SK-N-SH (cell line): ENCODE data around the gene TMOD2. TPM values are rescaled to one million over a fixed set of nuclear protein-coding genes. Genes with fewer than 3 reads are reported as not detected.

Experiments used
- CTCF ChIA-PET: fragments of 300-600, 350-600 bp; formaldehyde crosslinking; extraction: SDS; loops from one replicate; lab custom pipeline; 2021; lab: Yijun Ruan, JAX
- POLR2A ChIA-PET: fragments of 350-600 bp; sonication (Branson Sonifier 250); formaldehyde crosslinking; extraction: SDS; loops from one replicate; lab custom pipeline; 2020; ENCODE audit warnings: antibody characterized with exemption, inconsistent platforms; lab: Yijun Ruan, JAX
- DNase-seq: peaks from one replicate; pipeline ENCODE4 v3.0.0; 2012
- H2AFZ ChIP-seq: fragments of 200-600 bp; sonication (generic); 2 replicates; pipeline ENCODE4 v1.8.1; 2016; ENCODE audit warnings: antibody characterized with exemption, mild to moderate bottlenecking, low read depth
- H3F3A ChIP-seq: fragments of 200-600 bp; sonication (generic); replicated peaks from 2 replicates; pipeline ENCODE3; 2016; ENCODE audit warnings: antibody characterized with exemption, mild to moderate bottlenecking; ENCODE audit not compliant: insufficient read depth
- H3K27ac ChIP-seq, 2 experiments: fragments of 200-500 bp in 1 of 2; fragments of 200-600 bp in 1 of 2; sonication (Bioruptor generic) in 1 of 2; sonication (generic), shearing (Covaris generic) in 1 of 2; 2 replicates each; pipeline versions ENCODE4 v1.5.1 to v1.6.1; 2014 to 2016; ENCODE audit warnings: low read depth in 2 of 2, inconsistent platforms in 1 of 2, low read length in 1 of 2, mild to moderate bottlenecking in 1 of 2, mixed read lengths in 1 of 2
- H3K27me3 ChIP-seq: fragments of 200-600 bp; sonication (generic), shearing (Covaris generic); 2 replicates; pipeline ENCODE4 v1.6.1; 2016; ENCODE audit warnings: mixed run types; ENCODE audit not compliant: insufficient read depth
- H3K36me3 ChIP-seq, 2 experiments: fragments of 200-500 bp in 1 of 2; fragments of 200-600 bp in 1 of 2; sonication (Bioruptor generic) in 1 of 2; sonication (generic) in 1 of 2; replicated peaks in 1 of 2; 2 replicates each; pipeline versions ENCODE3 to v1.5.1; 2014 to 2016; ENCODE audit warnings: low read length in 1 of 2, mild to moderate bottlenecking in 1 of 2; ENCODE audit not compliant: insufficient read depth in 2 of 2, control insufficient read depth in 1 of 2
- H3K4me1 ChIP-seq, 2 experiments: fragments of 200-500 bp in 1 of 2; fragments of 200-600 bp in 1 of 2; sonication (Bioruptor generic) in 1 of 2; sonication (generic), shearing (Covaris generic) in 1 of 2; 2 replicates each; pipeline versions ENCODE4 v1.5.1 to v1.6.1; 2014 to 2016; ENCODE audit warnings: low read depth in 1 of 2, low read length in 1 of 2, mixed run types in 1 of 2; ENCODE audit not compliant: insufficient read depth in 2 of 2, control insufficient read depth in 1 of 2
- H3K4me2 ChIP-seq: fragments of 200-600 bp; sonication (generic), shearing (Covaris generic); 2 replicates; pipeline ENCODE4 v1.6.1; 2017; ENCODE audit warnings: mixed run types
- H3K4me3 ChIP-seq, 2 experiments: fragments of 200-500 bp in 1 of 2; fragments of 200-600 bp in 1 of 2; sonication (Bioruptor generic) in 1 of 2; sonication (generic), shearing (Covaris generic) in 1 of 2; 2 replicates each; pipeline versions ENCODE4 v1.5.1 to v1.8.1; 2014 to 2016; ENCODE audit warnings: low read depth in 2 of 2, inconsistent platforms in 1 of 2, low read length in 1 of 2, mild to moderate bottlenecking in 1 of 2, mixed read lengths in 1 of 2, moderate library complexity in 1 of 2
- H3K79me2 ChIP-seq: fragments of 200-600 bp; sonication (generic); 2 replicates; pipeline ENCODE4 v1.8.1; 2017; ENCODE audit warnings: mild to moderate bottlenecking; ENCODE audit not compliant: insufficient read depth
- H3K9ac ChIP-seq: fragments of 200-600 bp; sonication (generic); 2 replicates; pipeline ENCODE4 v1.6.1; 2017; ENCODE audit warnings: mixed run types
- H3K9me2 ChIP-seq: fragments of 200-600 bp; sonication (generic); 2 replicates; pipeline ENCODE4 v1.6.1; 2017; ENCODE audit warnings: mixed run types
- H3K9me3 ChIP-seq: fragments of 200-600 bp; sonication (generic); 2 replicates; pipeline ENCODE4 v1.6.1; 2017; ENCODE audit warnings: mixed run types, mild to moderate bottlenecking, moderate library complexity
- H4K20me1 ChIP-seq: fragments of 200-600 bp; sonication (generic); 2 replicates; pipeline ENCODE4 v1.6.1; 2017; ENCODE audit warnings: mild to moderate bottlenecking, mixed run types; ENCODE audit not compliant: insufficient read depth
- CHD2 ChIP-seq: fragments of 150-350 bp; IDR thresholded peaks from 2 replicates; pipeline ENCODE4 v1.6.1; 2018; ENCODE audit warnings: low read length; ENCODE audit not compliant: partially characterized antibody
- EP300 ChIP-seq, 2 experiments: IDR thresholded peaks; 2 replicates each; pipeline versions ENCODE4 v1.4.0 to v1.6.1; 2012; ENCODE audit warnings: borderline replicate concordance in 1 of 2, low read depth in 1 of 2, low read length in 1 of 2
- EZH2phosphoT487 ChIP-seq: fragments of 200-600 bp; sonication (generic); IDR thresholded peaks from 2 replicates; pipeline ENCODE4 v1.6.1; 2017; ENCODE audit warnings: low read depth, mixed run types, mild to moderate bottlenecking, antibody characterized with exemption, moderate library complexity, borderline replicate concordance
- FOSL2 ChIP-seq: IDR thresholded peaks from 2 replicates; pipeline ENCODE4 v1.4.0; 2012; ENCODE audit warnings: low read depth, mild to moderate bottlenecking, moderate library complexity, borderline replicate concordance
- GABPA ChIP-seq: IDR thresholded peaks from 2 replicates; pipeline ENCODE4 v1.4.0; 2012; ENCODE audit warnings: low read depth, mild to moderate bottlenecking
- GATA2 ChIP-seq: sonication (generic); formaldehyde crosslinking; IDR thresholded peaks from 2 replicates; pipeline ENCODE4 v1.5.0; 2020; ENCODE audit warnings: mild to moderate bottlenecking, missing genetic modification reagents
- JUND ChIP-seq: IDR thresholded peaks from 2 replicates; pipeline ENCODE4 v1.4.0; 2012
- MXI1 ChIP-seq: IDR thresholded peaks from 2 replicates; pipeline ENCODE4 v1.6.1; 2012; ENCODE audit warnings: mild to moderate bottlenecking, low read depth, low read length, improper control_type of control experiment
- NRF1 ChIP-seq: IDR thresholded peaks from 2 replicates; pipeline ENCODE4 v1.6.1; 2012; ENCODE audit warnings: low read depth, mild to moderate bottlenecking, low read length
- POLR2AphosphoS5 ChIP-seq: IDR thresholded peaks from 2 replicates; pipeline ENCODE4 v1.6.1; 2012; ENCODE audit warnings: low read depth, low read length
- RAD21 ChIP-seq: IDR thresholded peaks from 2 replicates; pipeline ENCODE4 v1.6.1; 2012; ENCODE audit warnings: mild to moderate bottlenecking, low read length
- RCOR1 ChIP-seq: fragments of 150-350 bp; IDR thresholded peaks from 2 replicates; pipeline ENCODE4 v1.6.1; 2017; ENCODE audit warnings: antibody characterized with exemption, low read length
- SMC3 ChIP-seq: IDR thresholded peaks from 2 replicates; pipeline ENCODE4 v1.6.1; 2012; ENCODE audit warnings: low read depth, low read length, improper control_type of control experiment
- TAF1 ChIP-seq: IDR thresholded peaks from 2 replicates; pipeline ENCODE4 v1.6.1; 2012; ENCODE audit warnings: low read depth, mild to moderate bottlenecking, low read length, moderate library complexity, borderline replicate concordance
- TCF12 ChIP-seq: IDR thresholded peaks from 2 replicates; pipeline ENCODE4 v1.4.0; 2012
- TEAD4 ChIP-seq: IDR thresholded peaks from 2 replicates; pipeline ENCODE4 v1.4.0; 2012; ENCODE audit warnings: mild to moderate bottlenecking, borderline replicate concordance; ENCODE audit not compliant: insufficient read depth
- WGBS: methylation state at CpG from one replicate; pipeline ENCODE4 v1.1.6; 2017; ENCODE audit warnings: low lambda C conversion rate; 5-methylcytosine and 5-hydroxymethylcytosine counted together
- polyA plus RNA-seq, 3 experiments: library from polyadenylated mRNA; depleted of rRNA; stranded (reverse); fragments of >200 nt; gene quantifications; 2 replicates each; pipeline ENCODE4 v1.2.3, GENCODE V29; 2012
- TF ChIP-seq, protein P1 (sequence below): IDR thresholded peaks from 2 replicates; pipeline ENCODE4 v1.4.0; 2012; ENCODE audit warnings: low read depth
- TF ChIP-seq, protein P2 (sequence below): fragments of 150-350 bp; IDR thresholded peaks from 2 replicates; pipeline ENCODE4 v1.6.1; 2017; ENCODE audit warnings: antibody characterized with exemption, low read length, low read depth, borderline replicate concordance
- TF ChIP-seq, protein P3 (sequence below): IDR thresholded peaks from 2 replicates; pipeline ENCODE4 v1.4.0; 2012; ENCODE audit warnings: low read depth, borderline replicate concordance

The TMOD2 gene
- polyA plus RNA-seq, 1 of the 3 experiments (the other 2 are of a cell fraction): 2.7 TPM

DNA sequence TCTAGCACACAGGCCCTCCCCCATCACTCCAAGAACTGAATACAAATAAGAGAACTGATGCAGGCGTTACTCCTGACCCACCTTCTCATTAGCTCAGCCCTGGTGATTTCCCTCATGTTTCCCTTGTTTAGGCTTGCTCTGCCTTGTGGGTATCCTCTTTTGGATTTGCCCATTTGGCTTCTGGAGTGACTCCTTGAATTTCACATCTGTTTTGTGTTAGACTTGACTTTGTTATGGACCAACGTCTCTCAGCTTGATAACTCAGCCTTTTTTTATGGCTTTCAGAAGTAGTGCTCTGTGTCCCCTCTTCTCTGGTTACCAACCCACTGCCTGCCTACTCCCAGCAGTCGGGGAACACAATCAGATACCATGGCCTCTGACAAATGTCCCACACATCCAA lies 66.8 kb downstream of the TMOD2 start:
- Histone ChIP-seq H4K20me1 (no peaks in the 10 kb centered on the region), H3K4me3 (no peak overlapping the region), H3K27me3 (no peaks in the 10 kb centered on the region), H3K36me3 (peaks cover 0 to 5% of the 10 kb centered on the region in 2 experiments), H3K27ac (no peak overlapping the region), H3K9ac (no peak overlapping the region), H3K9me3 (0 out of 2 replicates have a peak, but pooled peaks cover 16% of the 10 kb centered on the region), H3K9me2 (no peaks in the 10 kb centered on the region), H3K4me1 (peaks cover 0 to 5% of the 10 kb centered on the region in 2 experiments; a peak in 1 of 4 replicates), H3K4me2 (no peak overlapping the region), H3K79me2 (no peaks in the 10 kb centered on the region), H2AFZ (no peak overlapping the region), H3F3A (no peaks in the 10 kb centered on the region)
- 47% methylated on average over 3 of the region's 3 CpGs for WGBS
- no peak for DNase-seq
- TF ChIP-seq TCF12: peak; percentile 30; the same call in 1 of the 2 replicates
- no peak for TF ChIP-seq POLR2AphosphoS5
- ChIA-PET POLR2A (no interaction called here), CTCF (interaction anchor here (1.3 kb wide), 1 partner anchor 42 kb away, joined by 5 read pairs; no protein-coding TSS in a partner anchor)

DNA sequence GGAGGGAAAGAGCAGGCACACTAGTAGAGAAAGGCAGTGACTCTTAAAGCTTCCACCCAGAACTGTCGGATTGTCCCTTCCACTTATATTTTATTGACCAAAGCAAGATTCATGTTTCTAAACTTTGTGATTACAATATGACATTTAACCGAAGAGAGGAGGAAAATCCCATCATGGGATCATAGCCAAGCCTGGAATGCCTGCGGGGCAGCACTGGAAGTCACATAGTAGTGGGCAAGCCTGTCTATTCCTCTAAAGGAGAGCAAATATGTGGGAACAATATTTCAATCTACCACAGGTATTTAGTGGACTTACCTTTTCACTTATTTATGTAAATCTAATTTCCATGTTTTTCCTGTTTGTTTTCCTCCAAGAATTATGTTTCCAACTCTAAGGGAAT lies 74.3 kb downstream of the TMOD2 start:
- peaks cover 13% of the 10 kb centered on the region for H3K79me2 ChIP-seq
- H3K27ac ChIP-seq: no peak overlapping the region
- H2AFZ ChIP-seq: no peak overlapping the region
- H3K4me2 ChIP-seq: no peak overlapping the region
- H3K36me3 ChIP-seq: no peaks in the 10 kb centered on the region
- H3K4me3 ChIP-seq: no peak overlapping the region
- WGBS: 76% methylated on average over 3 of the region's 3 CpGs
- no peaks in the 10 kb centered on the region for H3K27me3 ChIP-seq
- DNase-seq: no peak
- no peaks in the 10 kb centered on the region for H3F3A ChIP-seq
- CTCF ChIA-PET: interaction anchor here (1.0 to 1.7 kb wide), 4 partner anchors 15 to 57 kb away, joined by 3 to 11 read pairs (median 4); no protein-coding TSS in a partner anchor
- no peak overlapping the region for H3K9ac ChIP-seq
- H3K9me3 ChIP-seq: 0 out of 2 replicates have a peak, but pooled peaks cover 8% of the 10 kb centered on the region
- H3K9me2 ChIP-seq: no peaks in the 10 kb centered on the region
- TF ChIP-seq TEAD4 (no peak), SMC3 (no peak), RCOR1 (no peak), GABPA (no peak), POLR2AphosphoS5 (no peak), TAF1 (no peak), EP300 (IDR thresholded peaks at IDR 0.05; ENCODE audit: borderline replicate concordance in 1 of 2, low read depth in 1 of 2, low read length in 1 of 2) (no peak), NRF1 (no peak), FOSL2 (no peak), RAD21 (no peak), EZH2phosphoT487 (no peak), JUND (no peak), CHD2 (no peak), TCF12 (no peak), GATA2 (CRISPR knock-in tag) (no peak), MXI1 (no peak)
- TF ChIP-seq, protein P1, sequence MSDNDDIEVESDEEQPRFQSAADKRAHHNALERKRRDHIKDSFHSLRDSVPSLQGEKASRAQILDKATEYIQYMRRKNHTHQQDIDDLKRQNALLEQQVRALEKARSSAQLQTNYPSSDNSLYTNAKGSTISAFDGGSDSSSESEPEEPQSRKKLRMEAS: no peak
- TF ChIP-seq, protein P2, sequence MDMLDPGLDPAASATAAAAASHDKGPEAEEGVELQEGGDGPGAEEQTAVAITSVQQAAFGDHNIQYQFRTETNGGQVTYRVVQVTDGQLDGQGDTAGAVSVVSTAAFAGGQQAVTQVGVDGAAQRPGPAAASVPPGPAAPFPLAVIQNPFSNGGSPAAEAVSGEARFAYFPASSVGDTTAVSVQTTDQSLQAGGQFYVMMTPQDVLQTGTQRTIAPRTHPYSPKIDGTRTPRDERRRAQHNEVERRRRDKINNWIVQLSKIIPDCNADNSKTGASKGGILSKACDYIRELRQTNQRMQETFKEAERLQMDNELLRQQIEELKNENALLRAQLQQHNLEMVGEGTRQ: no peak
- TF ChIP-seq, protein P3, sequence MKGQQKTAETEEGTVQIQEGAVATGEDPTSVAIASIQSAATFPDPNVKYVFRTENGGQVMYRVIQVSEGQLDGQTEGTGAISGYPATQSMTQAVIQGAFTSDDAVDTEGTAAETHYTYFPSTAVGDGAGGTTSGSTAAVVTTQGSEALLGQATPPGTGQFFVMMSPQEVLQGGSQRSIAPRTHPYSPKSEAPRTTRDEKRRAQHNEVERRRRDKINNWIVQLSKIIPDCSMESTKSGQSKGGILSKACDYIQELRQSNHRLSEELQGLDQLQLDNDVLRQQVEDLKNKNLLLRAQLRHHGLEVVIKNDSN: no peak
- H3K4me1 ChIP-seq: peaks cover 0 to under 1% of the 10 kb centered on the region in 2 experiments; a peak in 1 of 4 replicates
- peaks cover under 1% of the 10 kb centered on the region for H4K20me1 ChIP-seq
- POLR2A ChIA-PET: no interaction called here
